GM12873 (cell line): Measurements from ENCODE around the gene GPR89A.
"Not testable (repeated sequence)": the region's sequence is repeated elsewhere in the genome, so short reads cannot be mapped to it uniquely, and the experiment has no call there.

ENCODE experiments used
- TF ChIP-seq, protein P1 (sequence below): IDR thresholded peaks from 2 replicates; pipeline ENCODE4 v1.5.1; 2012; ENCODE audit warnings: low read depth, mild to moderate bottlenecking, moderate library complexity, low read length, control low read depth; ENCODE audit not compliant: insufficient read depth; ENCODE audit errors: missing control alignments

GPR89A gene

GRCh38 chr1:145607833-145608733 is at the start of gene GPR89A:
Gene GPR89A, plus strand, starts transcription at chr1:145607988. Its CDS starts 146 bp downstream, at chr1:145608134.
- TF ChIP-seq, protein P1, sequence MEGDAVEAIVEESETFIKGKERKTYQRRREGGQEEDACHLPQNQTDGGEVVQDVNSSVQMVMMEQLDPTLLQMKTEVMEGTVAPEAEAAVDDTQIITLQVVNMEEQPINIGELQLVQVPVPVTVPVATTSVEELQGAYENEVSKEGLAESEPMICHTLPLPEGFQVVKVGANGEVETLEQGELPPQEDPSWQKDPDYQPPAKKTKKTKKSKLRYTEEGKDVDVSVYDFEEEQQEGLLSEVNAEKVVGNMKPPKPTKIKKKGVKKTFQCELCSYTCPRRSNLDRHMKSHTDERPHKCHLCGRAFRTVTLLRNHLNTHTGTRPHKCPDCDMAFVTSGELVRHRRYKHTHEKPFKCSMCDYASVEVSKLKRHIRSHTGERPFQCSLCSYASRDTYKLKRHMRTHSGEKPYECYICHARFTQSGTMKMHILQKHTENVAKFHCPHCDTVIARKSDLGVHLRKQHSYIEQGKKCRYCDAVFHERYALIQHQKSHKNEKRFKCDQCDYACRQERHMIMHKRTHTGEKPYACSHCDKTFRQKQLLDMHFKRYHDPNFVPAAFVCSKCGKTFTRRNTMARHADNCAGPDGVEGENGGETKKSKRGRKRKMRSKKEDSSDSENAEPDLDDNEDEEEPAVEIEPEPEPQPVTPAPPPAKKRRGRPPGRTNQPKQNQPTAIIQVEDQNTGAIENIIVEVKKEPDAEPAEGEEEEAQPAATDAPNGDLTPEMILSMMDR = not testable (repeated sequence)

DNA sequence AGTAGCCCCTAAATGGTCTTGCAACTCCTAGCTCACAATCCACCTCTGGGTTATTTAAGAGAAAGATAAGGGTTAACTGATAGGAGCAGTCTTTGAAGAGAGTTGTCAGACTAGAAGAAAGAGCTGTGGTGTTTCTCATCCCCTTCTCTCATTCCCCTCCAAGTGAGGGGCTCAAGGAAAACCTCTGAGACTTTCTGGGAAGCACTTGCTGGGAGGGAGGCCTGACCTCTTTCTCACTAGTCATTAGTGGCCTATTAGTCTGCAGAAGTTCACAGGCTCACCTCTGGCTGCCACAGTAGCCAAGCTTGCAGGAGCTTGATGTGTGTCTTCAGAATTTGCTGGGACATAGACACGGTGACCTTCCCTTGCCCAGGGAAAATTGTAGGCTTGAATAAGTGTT is 6.2 kb upstream of the GPR89A start:
- TF ChIP-seq, protein P1 = no peak

- TF ChIP-seq, protein P1 = no peak
These were observed 80.5 kb downstream of the GPR89A start for GRCh38 chr1:145688328-145688727.

GRCh38 chr1:145688924-145689323 is 81.1 kb downstream of the GPR89A start:
- TF ChIP-seq, protein P1 = no peak

- TF ChIP-seq, protein P1 = no peak
These were observed 82.1 kb downstream of the GPR89A start for GRCh38 chr1:145689922-145690321.

GRCh38 chr1:145690587-145691558 is 83.1 kb downstream of the GPR89A start:
- TF ChIP-seq, protein P1 = no peak
